Vagina (tissue), 2 donors: Measurements from ENCODE around the gene TANGO2.

Experiments used
- POLR2A ChIP-seq, 2 donors: fragments of 450-650 bp; IDR thresholded peaks; one replicate each; pipeline ENCODE4 v1.6.1; 2017; ENCODE audit warnings: antibody characterized with exemption in 2 of 2, mild to moderate bottlenecking in 2 of 2, moderate library complexity in 2 of 2
- TF ChIP-seq, protein P1 (sequence below), 3 experiments: fragments of 450-650 bp in 2 of 3; fragments of 200-600 bp in 1 of 3; sonication (generic) in 1 of 3; IDR thresholded peaks; one replicate each; pipeline ENCODE4 v1.5.1; 2017 to 2019; ENCODE audit warnings: antibody characterized with exemption in 3 of 3, mild to moderate bottlenecking in 2 of 3, moderate library complexity in 2 of 3

DNA sequence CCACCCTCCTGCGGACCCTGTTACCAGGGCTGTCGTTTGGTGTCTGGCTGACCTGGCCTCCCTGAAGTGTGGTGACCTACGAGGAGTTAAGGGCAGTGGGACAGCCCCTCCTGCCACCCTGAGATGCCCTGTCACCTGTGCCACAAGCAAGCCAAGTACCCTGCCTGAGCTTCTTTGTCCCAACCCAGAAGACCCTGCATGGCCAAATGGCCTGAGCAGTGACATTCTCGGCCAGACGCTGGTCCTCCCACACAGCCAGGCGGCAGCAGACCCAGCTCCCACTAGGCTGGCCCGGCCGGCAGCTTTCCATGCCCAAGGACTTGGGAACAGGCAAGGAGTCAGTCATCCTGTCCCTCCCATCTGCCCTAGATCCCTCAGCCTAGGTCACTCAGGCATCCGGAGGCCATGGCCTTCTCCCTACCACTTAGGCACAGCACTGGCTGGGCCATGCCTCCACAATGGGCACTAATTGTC, 11.9 kb upstream of the TANGO2 start:
- TF ChIP-seq, protein P1, sequence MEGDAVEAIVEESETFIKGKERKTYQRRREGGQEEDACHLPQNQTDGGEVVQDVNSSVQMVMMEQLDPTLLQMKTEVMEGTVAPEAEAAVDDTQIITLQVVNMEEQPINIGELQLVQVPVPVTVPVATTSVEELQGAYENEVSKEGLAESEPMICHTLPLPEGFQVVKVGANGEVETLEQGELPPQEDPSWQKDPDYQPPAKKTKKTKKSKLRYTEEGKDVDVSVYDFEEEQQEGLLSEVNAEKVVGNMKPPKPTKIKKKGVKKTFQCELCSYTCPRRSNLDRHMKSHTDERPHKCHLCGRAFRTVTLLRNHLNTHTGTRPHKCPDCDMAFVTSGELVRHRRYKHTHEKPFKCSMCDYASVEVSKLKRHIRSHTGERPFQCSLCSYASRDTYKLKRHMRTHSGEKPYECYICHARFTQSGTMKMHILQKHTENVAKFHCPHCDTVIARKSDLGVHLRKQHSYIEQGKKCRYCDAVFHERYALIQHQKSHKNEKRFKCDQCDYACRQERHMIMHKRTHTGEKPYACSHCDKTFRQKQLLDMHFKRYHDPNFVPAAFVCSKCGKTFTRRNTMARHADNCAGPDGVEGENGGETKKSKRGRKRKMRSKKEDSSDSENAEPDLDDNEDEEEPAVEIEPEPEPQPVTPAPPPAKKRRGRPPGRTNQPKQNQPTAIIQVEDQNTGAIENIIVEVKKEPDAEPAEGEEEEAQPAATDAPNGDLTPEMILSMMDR (IDR thresholded peaks at IDR 0.05) = no peak
- no peak for TF ChIP-seq POLR2A (IDR thresholded peaks at IDR 0.05)
